Measurements from ENCODE around the gene SIPA1.
"Not testable (repeated sequence)": the region's sequence is repeated elsewhere in the genome, so short reads cannot be mapped to it uniquely, and the experiment has no call there.

The SIPA1 gene

GRCh38 chr11:65624931-65625627, 12.8 kb upstream of the SIPA1 start:
- no peak for DNase-seq (ENCODE audit: low read depth in 3 of 3)

- peak in 1 of 3 donors; percentile 39 for DNase-seq (ENCODE audit: low read depth in 3 of 3)
Observed at GRCh38 chr11:65625628-65626342, 12.1 kb upstream of the SIPA1 start.

GRCh38 chr11:65627202-65627601, 10.7 kb upstream of the SIPA1 start:
- no peak for DNase-seq (ENCODE audit: low read depth in 3 of 3)

GRCh38 chr11:65629579-65629978, 8.3 kb upstream of the SIPA1 start:
- DNase-seq (ENCODE audit: low read depth in 3 of 3), result no peak

- DNase-seq (ENCODE audit: low read depth in 3 of 3), result no peak
Observed at GRCh38 chr11:65630215-65630614, 7.7 kb upstream of the SIPA1 start.

- DNase-seq (ENCODE audit: low read depth in 3 of 3), result no peak
Observed at GRCh38 chr11:65633390-65634108, 4.4 kb upstream of the SIPA1 start.

- DNase-seq (ENCODE audit: low read depth in 3 of 3), result no peak
Observed at GRCh38 chr11:65634109-65634436, 3.8 kb upstream of the SIPA1 start.

- no peak for DNase-seq (ENCODE audit: low read depth in 3 of 3)
Observed at GRCh38 chr11:65634440-65634839, 3.5 kb upstream of the SIPA1 start.

- DNase-seq (ENCODE audit: low read depth in 3 of 3), result no peak
Observed at GRCh38 chr11:65634905-65635731, 2.8 kb upstream of the SIPA1 start.

GRCh38 chr11:65636108-65637031, 1.5 kb upstream of the SIPA1 start:
- no peak for DNase-seq (ENCODE audit: low read depth in 3 of 3)

GRCh38 chr11:65637032-65637557, 806 bp upstream of the SIPA1 start:
- DNase-seq (ENCODE audit: low read depth in 3 of 3), result no peak

GRCh38 chr11:65639228-65639597, 1.3 kb downstream of the SIPA1 start:
- DNase-seq (ENCODE audit: low read depth in 3 of 3), result not testable (repeated sequence)

- DNase-seq (ENCODE audit: low read depth in 3 of 3), result no peak
Observed at GRCh38 chr11:65639623-65640482, 2.0 kb downstream of the SIPA1 start.

GRCh38 chr11:65640483-65641296, 2.8 kb downstream of the SIPA1 start:
- DNase-seq (ENCODE audit: low read depth in 3 of 3), result no peak

GRCh38 chr11:65641297-65642013, 3.6 kb downstream of the SIPA1 start:
- no peak for DNase-seq (ENCODE audit: low read depth in 3 of 3)

GRCh38 chr11:65642014-65642671, 4.2 kb downstream of the SIPA1 start:
- DNase-seq (ENCODE audit: low read depth in 3 of 3), result no peak

- DNase-seq (ENCODE audit: low read depth in 3 of 3), result no peak
Observed at GRCh38 chr11:65643971-65644370, 6.1 kb downstream of the SIPA1 start.

- DNase-seq (ENCODE audit: low read depth in 3 of 3), result no peak
Observed at GRCh38 chr11:65644837-65645236, 6.9 kb downstream of the SIPA1 start.

Measured in stimulated activated CD4-positive, alpha-beta T cell treated with anti-CD3 and anti-CD28 coated beads, TNF-alpha, amount 100 ng/mL, for 48 hours (primary cell).